Occipital lobe (tissue), 2 donors: ENCODE measurements around the gene CABP4. TPM values are rescaled to one million over a fixed set of nuclear protein-coding genes. Genes with fewer than 3 reads are reported as not detected.
"Not testable (repeated sequence)": the region's sequence is repeated elsewhere in the genome, so short reads cannot be mapped to it uniquely, and the experiment has no call there.

Experiments used
- DNase-seq: peaks from one replicate; lab custom pipeline; 2025; lab: John Stamatoyannopoulos, UW
- total RNA-seq: library from RNA; depleted of rRNA; stranded (reverse); fragments of >200 nt; gene quantifications from one replicate; pipeline ENCODE4 v1.2.3, GENCODE V29; 2014

CABP4 gene
- total RNA-seq, 1 donor from 2014 or later = not detected

- no peak for DNase-seq
Observed at GRCh38 chr11:67453816-67454732, 1.1 kb upstream of the CABP4 start.

GRCh38 chr11:67456068-67456705 is 1.0 kb downstream of the CABP4 start:
- DNase-seq = no peak

- no peak for DNase-seq
Observed at GRCh38 chr11:67457453-67457852, 2.3 kb downstream of the CABP4 start.

GRCh38 chr11:67458266-67458665 is 3.1 kb downstream of the CABP4 start:
- DNase-seq = no peak

GRCh38 chr11:67463186-67463585 is 8.0 kb downstream of the CABP4 start:
- DNase-seq = no peak

- peak; percentile 37 for DNase-seq
Observed at GRCh38 chr11:67463680-67464410, 8.7 kb downstream of the CABP4 start.

- peak; percentile 71 for DNase-seq
Observed at GRCh38 chr11:67464411-67465188, 9.4 kb downstream of the CABP4 start.

GRCh38 chr11:67465189-67465510 is 10.0 kb downstream of the CABP4 start:
- no peak for DNase-seq

GRCh38 chr11:67465530-67465929 is 10.4 kb downstream of the CABP4 start:
- not testable (repeated sequence) for DNase-seq

- no peak for DNase-seq
Observed at GRCh38 chr11:67466367-67466766, 11.2 kb downstream of the CABP4 start.

GRCh38 chr11:67466962-67467771 is 12.0 kb downstream of the CABP4 start:
- no peak for DNase-seq

- no peak for DNase-seq
Observed at GRCh38 chr11:67468056-67468455, 12.9 kb downstream of the CABP4 start.

- no peak for DNase-seq
Observed at GRCh38 chr11:67468456-67468758, 13.3 kb downstream of the CABP4 start.

- peak; percentile 94 for DNase-seq
Observed at GRCh38 chr11:67468759-67469507, 13.8 kb downstream of the CABP4 start, which contains the start of gene TMEM134. Gene TMEM134, minus strand, starts transcription at chr11:67469251. Its CDS starts 59 bp downstream, at chr11:67469192.

- no peak for DNase-seq
Observed at GRCh38 chr11:67469508-67469811, 14.3 kb downstream of the CABP4 start.

GRCh38 chr11:67470337-67471002 is 15.3 kb downstream of the CABP4 start:
- DNase-seq = no peak

GRCh38 chr11:67472882-67473281 is 17.7 kb downstream of the CABP4 start:
- no peak for DNase-seq

- DNase-seq = not testable (repeated sequence)
Observed at GRCh38 chr11:67476692-67477091, 21.5 kb downstream of the CABP4 start.

- DNase-seq = not testable (repeated sequence)
Observed at GRCh38 chr11:67477344-67478050, 22.3 kb downstream of the CABP4 start.
